H1 (cell line): ENCODE data around the gene TUT7. TPM values are rescaled to one million over a fixed set of nuclear protein-coding genes. Genes with fewer than 3 reads are reported as not detected.

Source experiments
- CTCF ChIA-PET: fragments of 300-600 bp; sonication (Branson Sonifier 250); formaldehyde crosslinking; loops from one replicate; lab custom pipeline; 2021; ENCODE audit not compliant: partially characterized antibody; lab: Charles Lee
- POLR2A ChIA-PET: fragments of 300-600 bp; sonication (Branson Sonifier 250); formaldehyde crosslinking; loops from one replicate; lab custom pipeline; 2021; ENCODE audit warnings: inconsistent platforms; ENCODE audit not compliant: partially characterized antibody; lab: Charles Lee
- DNase-seq, 2 experiments: peaks; one replicate each; pipeline versions ENCODE4 v3.0.0 to v3.0.0-alpha.2; 2010 to 2022; ENCODE audit warnings: low spot score in 2 of 2, low read depth in 1 of 2, mixed read lengths in 1 of 2
- FAIRE-seq: peaks from 2 replicates; lab custom pipeline; 2011; peaks lifted over from hg19 to GRCh38; lab: Jason Lieb, UNC
- H2AFZ ChIP-seq: 2 replicates; pipeline ENCODE4 v1.8.1; 2012; ENCODE audit warnings: low read length, inconsistent platforms
- H2AK5ac ChIP-seq: 2 replicates; pipeline ENCODE4 v1.6.1; 2013; ENCODE audit warnings: low read depth, low read length
- H2BK120ac ChIP-seq: replicated peaks from 2 replicates; pipeline ENCODE3; 2013; ENCODE audit warnings: low read depth, low read length, inconsistent platforms
- H2BK12ac ChIP-seq: 2 replicates; pipeline ENCODE4 v1.6.1; 2013; ENCODE audit warnings: low read depth, low read length
- H2BK15ac ChIP-seq: 2 replicates; pipeline ENCODE4 v1.6.1; 2013; ENCODE audit warnings: low read length
- H2BK20ac ChIP-seq: 2 replicates; pipeline ENCODE4 v1.6.1; 2013; ENCODE audit warnings: low read length
- H2BK5ac ChIP-seq: 2 replicates; pipeline ENCODE4 v1.6.1; 2013; ENCODE audit warnings: low read depth, low read length
- H3K14ac ChIP-seq: 2 replicates; pipeline ENCODE4 v1.6.1; 2013; ENCODE audit warnings: inconsistent platforms; ENCODE audit not compliant: insufficient read length
- H3K18ac ChIP-seq: 2 replicates; pipeline ENCODE4 v1.6.1; 2013; ENCODE audit warnings: low read length; ENCODE audit errors: extremely low read depth
- H3K23ac ChIP-seq: 2 replicates; pipeline ENCODE4 v1.6.1; 2013; ENCODE audit warnings: inconsistent platforms; ENCODE audit not compliant: insufficient read length
- H3K23me2 ChIP-seq: 2 replicates; pipeline ENCODE4 v1.6.1; 2013; ENCODE audit warnings: low read depth, low read length
- H3K27ac ChIP-seq: 2 replicates; pipeline ENCODE4 v1.6.1; 2011; ENCODE audit warnings: low read depth, low read length, inconsistent platforms
- H3K27me3 ChIP-seq, 4 experiments: replicated peaks in 1 of 4; 1 replicate in 1 of 4; 2 replicates in 3 of 4; pipeline versions ENCODE4 v1.6.1 to v1.8.1; 2011 to 2013; ENCODE audit warnings: low read length in 3 of 4, mild to moderate bottlenecking in 3 of 4, inconsistent platforms in 2 of 4, mixed read lengths in 2 of 4, moderate library complexity in 1 of 4; ENCODE audit not compliant: control insufficient read depth in 3 of 4, insufficient read depth in 3 of 4; ENCODE audit errors: extremely low read depth in 1 of 4
- H3K36me3 ChIP-seq, 4 experiments: 2 replicates each; pipeline versions ENCODE4 v1.6.1 to v1.8.1; 2011 to 2013; ENCODE audit warnings: mild to moderate bottlenecking in 4 of 4, low read length in 3 of 4, moderate library complexity in 2 of 4, control low read depth in 1 of 4, inconsistent platforms in 1 of 4; ENCODE audit not compliant: insufficient read depth in 4 of 4, control insufficient read depth in 2 of 4
- H3K4ac ChIP-seq: replicated peaks from 2 replicates; pipeline ENCODE3; 2013; ENCODE audit warnings: low read length, low read depth, mixed read lengths, inconsistent platforms; ENCODE audit not compliant: insufficient read length
- H3K4me1 ChIP-seq, 4 experiments: replicated peaks in 1 of 4; 1 replicate in 1 of 4; 2 replicates in 3 of 4; pipeline versions ENCODE4 v1.6.1 to v1.8.1; 2011 to 2013; ENCODE audit warnings: low read length in 3 of 4, inconsistent platforms in 2 of 4, mixed read lengths in 1 of 4; ENCODE audit not compliant: insufficient read depth in 4 of 4, control insufficient read depth in 3 of 4
- H3K4me2 ChIP-seq, 2 experiments: 2 replicates each; pipeline versions ENCODE4 v1.6.1 to v1.8.1; 2011 to 2013; ENCODE audit warnings: low read depth in 2 of 2, low read length in 2 of 2, control low read depth in 1 of 2, inconsistent platforms in 1 of 2, mild to moderate bottlenecking in 1 of 2; ENCODE audit not compliant: insufficient read depth in 1 of 2
- H3K4me3 ChIP-seq, 4 experiments: fragments of 200-600, 300-600 bp in 1 of 4; sonication (generic), shearing (Covaris generic), sonication (Bioruptor Twin) in 1 of 4; 2 replicates each; pipeline versions ENCODE4 v1.5.1 to v1.8.1; 2011 to 2016; ENCODE audit warnings: low read length in 4 of 4, low read depth in 3 of 4, control low read depth in 2 of 4, inconsistent platforms in 2 of 4, mild to moderate bottlenecking in 2 of 4, mixed read lengths in 1 of 4, moderate library complexity in 1 of 4; ENCODE audit not compliant: insufficient read depth in 2 of 4; ENCODE audit errors: extremely low read depth in 1 of 4
- H3K56ac ChIP-seq: replicated peaks from 2 replicates; pipeline ENCODE3; 2013; ENCODE audit warnings: low read depth, mild to moderate bottlenecking, mixed read lengths, low read length, inconsistent platforms; ENCODE audit not compliant: insufficient read length
- H3K79me1 ChIP-seq: 2 replicates; pipeline ENCODE4 v1.6.1; 2013; ENCODE audit warnings: low read depth, low read length, control low read depth
- H3K79me2 ChIP-seq, 2 experiments: 2 replicates each; pipeline versions ENCODE4 v1.6.1 to v1.8.1; 2012 to 2013; ENCODE audit warnings: low read length in 2 of 2, mild to moderate bottlenecking in 2 of 2, inconsistent platforms in 1 of 2; ENCODE audit not compliant: insufficient read depth in 2 of 2, control insufficient read depth in 1 of 2
- H3K9ac ChIP-seq, 4 experiments: replicated peaks in 1 of 4; 1 replicate in 1 of 4; 2 replicates in 3 of 4; pipeline versions ENCODE4 v1.6.1 to v1.8.1; 2011 to 2013; ENCODE audit warnings: low read depth in 3 of 4, low read length in 3 of 4, control low read depth in 2 of 4, mild to moderate bottlenecking in 2 of 4, moderate library complexity in 2 of 4, inconsistent platforms in 1 of 4; ENCODE audit errors: extremely low read depth in 1 of 4
- H3K9me3 ChIP-seq, 2 experiments: 2 replicates each; pipeline versions ENCODE4 v1.6.1 to v1.8.1; 2012 to 2013; ENCODE audit warnings: mild to moderate bottlenecking in 2 of 2, moderate library complexity in 2 of 2, control low read depth in 1 of 2, inconsistent platforms in 1 of 2, low read depth in 1 of 2, low read length in 1 of 2, mixed read lengths in 1 of 2; ENCODE audit not compliant: insufficient read depth in 2 of 2
- H4K20me1 ChIP-seq, 2 experiments: replicated peaks in 1 of 2; 2 replicates each; pipeline versions ENCODE3 to v1.8.1; 2011 to 2013; ENCODE audit warnings: inconsistent platforms in 2 of 2, low read length in 2 of 2, mild to moderate bottlenecking in 1 of 2; ENCODE audit not compliant: insufficient read depth in 2 of 2, control insufficient read depth in 1 of 2
- H4K5ac ChIP-seq: 2 replicates; pipeline ENCODE4 v1.6.1; 2013; ENCODE audit warnings: low read length, low read depth, mixed read lengths, inconsistent platforms; ENCODE audit not compliant: insufficient read length
- H4K8ac ChIP-seq: 2 replicates; pipeline ENCODE4 v1.8.0; 2013; ENCODE audit warnings: mild to moderate bottlenecking, moderate library complexity, low read length, inconsistent platforms; ENCODE audit not compliant: insufficient read depth; ENCODE audit errors: extremely low read depth
- H4K91ac ChIP-seq: replicated peaks from 2 replicates; pipeline ENCODE3; 2013; ENCODE audit warnings: low read length, mixed read lengths, inconsistent platforms; ENCODE audit not compliant: insufficient read length
- WGBS, 2 experiments: shearing (Covaris generic) in 1 of 2; methylation state at CpG; one replicate each; pipeline versions ENCODE4 v1.1.6 to v1.1.7; 2013 to 2015; ENCODE audit warnings: low lambda C conversion rate in 2 of 2, mixed read lengths in 2 of 2, inconsistent platforms in 1 of 2, low coverage in 1 of 2, missing lambda C conversion rate in 1 of 2; ENCODE audit not compliant: insufficient replicate concordance in 2 of 2, insufficient coverage in 1 of 2, insufficient read length in 1 of 2; ENCODE audit errors: extremely low coverage in 1 of 2, missing lambda C conversion rate in 1 of 2; 5-methylcytosine and 5-hydroxymethylcytosine counted together
- polyA plus RNA-seq, 7 experiments: library from polyadenylated mRNA; depleted of rRNA in 3 of 7; stranded (reverse) in 5 of 7; unstranded in 2 of 7; fragments of >200 nt in 5 of 7; fragments of 200-250 nt in 2 of 7; gene quantifications; 1 replicate in 5 of 7; 2 replicates in 1 of 7; 4 replicates in 1 of 7; pipeline versions ENCODE4 v1.2.1 to v1.2.3, GENCODE V29; 2011 to 2013; ENCODE audit warnings: missing spikeins in 2 of 7, mixed read lengths in 2 of 7
- total RNA-seq: library from RNA; stranded (reverse); fragmentation: NEBNext Ultra II Directional; extraction: Animal tissue kit (Norgen Biotek cat#: 25700); gene quantifications from 2 replicates; pipeline ENCODE4 v1.2.1, GENCODE V29; 2021

The TUT7 gene
- total and polyA plus RNA-seq, 2 of the 8 experiments (the other 6 are each of a cell fraction or from before 2014, with no cell fraction given), result 4.8 to 19.3 TPM

DNA sequence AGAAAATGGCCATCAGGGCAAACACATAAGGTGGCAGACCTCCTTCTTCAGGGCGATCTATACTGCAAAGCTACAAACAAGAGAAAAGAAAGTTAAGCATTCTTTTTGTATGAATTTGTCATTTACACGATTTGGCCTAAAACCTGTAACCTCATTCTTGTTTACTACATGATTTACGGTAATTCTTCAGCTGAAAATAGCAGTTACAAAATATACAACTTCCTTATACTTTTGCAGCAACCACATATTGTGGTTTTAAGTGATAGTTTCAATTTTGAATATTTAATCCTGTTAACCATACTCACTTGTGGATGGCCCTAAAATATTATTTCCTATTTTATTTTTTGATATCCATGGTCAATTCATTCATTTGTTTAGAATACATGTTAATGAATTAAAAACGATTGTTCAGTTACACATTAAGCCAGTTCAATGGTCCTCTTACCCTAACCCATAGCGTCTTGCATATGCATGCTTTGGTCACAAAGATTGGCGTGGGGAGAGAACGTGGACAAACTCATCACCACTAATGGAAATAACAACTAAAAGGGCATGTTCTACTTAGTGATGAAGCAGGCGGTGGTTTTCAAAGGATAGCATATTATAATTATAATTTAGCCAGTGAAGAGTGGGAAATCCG, 16.6 kb downstream of the TUT7 start:
- Histone ChIP-seq H3K27me3 (no peaks in the 10 kb centered on the region; a peak in 1 of 7 replicates), H4K91ac (no peak overlapping the region), H3K4me2 (no peak overlapping the region), H2AFZ (no peak overlapping the region), H3K23ac (no peak overlapping the region), H4K8ac (no peak overlapping the region), H2AK5ac (no peak overlapping the region), H3K27ac (no peak overlapping the region), H4K20me1 (peaks cover 0 to 1% of the 10 kb centered on the region in 2 experiments), H2BK120ac (no peak overlapping the region), H3K4me1 (no peaks in the 10 kb centered on the region), H3K36me3 (peaks cover 5 to 58% (median 34%) of the 10 kb centered on the region in 4 experiments; a peak in 7 of 8 replicates), H3K9me3 (no peaks in the 10 kb centered on the region), H3K9ac (no peak overlapping the region), H2BK15ac (no peak overlapping the region), H3K4ac (no peak overlapping the region), H2BK12ac (no peak overlapping the region), H4K5ac (no peak overlapping the region), H3K18ac (no peak overlapping the region), H3K4me3 (no peak overlapping the region), H3K56ac (no peak overlapping the region), H3K79me1 (no peaks in the 10 kb centered on the region), H3K79me2 (no peaks in the 10 kb centered on the region), H3K23me2 (no peaks in the 10 kb centered on the region), H3K14ac (no peak overlapping the region), H2BK5ac (no peak overlapping the region), H2BK20ac (no peak overlapping the region)
- 85% methylated on average over 9 of the region's 9 CpGs; no CpG with 5 or more reads in 1 of the 2 experiments for WGBS, 2 experiments
- ChIA-PET POLR2A (no interaction called here), CTCF (no interaction called here)
- FAIRE-seq (no peak), DNase-seq (no peak)
